ENCODE measurements around the gene GRAMD4.

GRCh38 chr22:46629291-46629690 is 9.1 kb downstream of the GRAMD4 start:
- TF ChIP-seq, protein P1, sequence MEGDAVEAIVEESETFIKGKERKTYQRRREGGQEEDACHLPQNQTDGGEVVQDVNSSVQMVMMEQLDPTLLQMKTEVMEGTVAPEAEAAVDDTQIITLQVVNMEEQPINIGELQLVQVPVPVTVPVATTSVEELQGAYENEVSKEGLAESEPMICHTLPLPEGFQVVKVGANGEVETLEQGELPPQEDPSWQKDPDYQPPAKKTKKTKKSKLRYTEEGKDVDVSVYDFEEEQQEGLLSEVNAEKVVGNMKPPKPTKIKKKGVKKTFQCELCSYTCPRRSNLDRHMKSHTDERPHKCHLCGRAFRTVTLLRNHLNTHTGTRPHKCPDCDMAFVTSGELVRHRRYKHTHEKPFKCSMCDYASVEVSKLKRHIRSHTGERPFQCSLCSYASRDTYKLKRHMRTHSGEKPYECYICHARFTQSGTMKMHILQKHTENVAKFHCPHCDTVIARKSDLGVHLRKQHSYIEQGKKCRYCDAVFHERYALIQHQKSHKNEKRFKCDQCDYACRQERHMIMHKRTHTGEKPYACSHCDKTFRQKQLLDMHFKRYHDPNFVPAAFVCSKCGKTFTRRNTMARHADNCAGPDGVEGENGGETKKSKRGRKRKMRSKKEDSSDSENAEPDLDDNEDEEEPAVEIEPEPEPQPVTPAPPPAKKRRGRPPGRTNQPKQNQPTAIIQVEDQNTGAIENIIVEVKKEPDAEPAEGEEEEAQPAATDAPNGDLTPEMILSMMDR (conservative IDR thresholded peaks at IDR 0.05), result no peak
- TF ChIP-seq EZH2 (IDR thresholded peaks at IDR 0.05; ENCODE audit: low read depth), result no peak
